IMR-90 (cell line): ENCODE results near the gene SPATA16. TPM values are rescaled to one million over a fixed set of nuclear protein-coding genes. Genes with fewer than 3 reads are reported as not detected.
"Not testable (repeated sequence)": the region's sequence is repeated elsewhere in the genome, so short reads cannot be mapped to it uniquely, and the experiment has no call there.

ENCODE experiments used
- ATAC-seq: fragments of 200-7000 bp; cut with Tn5 transposase; 2 replicates; pipeline ENCODE4 v1.9.1; 2020; ENCODE audit warnings: low read depth, mild to moderate bottlenecking, moderate library complexity
- BruUV-seq: library from RNA; stranded (reverse); fragments of 400-500 nt; replicated peaks from 2 replicates; lab custom pipeline; 2021; lab: Mats Ljungman, UMichigan
- CTCF ChIA-PET: fragments of 300-600 bp; formaldehyde crosslinking; extraction: SDS; loops from one replicate; lab custom pipeline; 2021; ENCODE audit warnings: antibody characterized with exemption; lab: Yijun Ruan, JAX
- POLR2A ChIA-PET: fragments of 300-600 bp; sonication (Branson Sonifier 250); formaldehyde crosslinking; loops from one replicate; lab custom pipeline; 2022; ENCODE audit warnings: antibody characterized with exemption; ENCODE audit not compliant: unreplicated experiment; lab: Charles Lee
- DNase-seq: peaks from one replicate; pipeline ENCODE4 v3.0.0; 2013
- H2AFZ ChIP-seq: replicated peaks from 2 replicates; pipeline ENCODE3; 2013; ENCODE audit warnings: low read length, mild to moderate bottlenecking; ENCODE audit not compliant: poor library complexity
- H2AK5ac ChIP-seq: 2 replicates; pipeline ENCODE4 v1.6.1; 2013; ENCODE audit warnings: low read depth, low read length, inconsistent platforms
- H2AK9ac ChIP-seq: replicated peaks from 2 replicates; pipeline ENCODE3; 2013; ENCODE audit warnings: mild to moderate bottlenecking, low read depth, low read length, moderate library complexity; ENCODE audit not compliant: poor library complexity
- H2BK120ac ChIP-seq: 2 replicates; pipeline ENCODE4 v1.6.1; 2013; ENCODE audit warnings: low read depth, low read length, inconsistent platforms
- H2BK15ac ChIP-seq: 3 replicates; pipeline ENCODE4 v1.6.1; 2013; ENCODE audit warnings: low read depth, low read length, inconsistent platforms
- H2BK20ac ChIP-seq: 2 replicates; pipeline ENCODE4 v1.6.1; 2013; ENCODE audit warnings: low read depth, mild to moderate bottlenecking, inconsistent platforms, low read length, moderate library complexity
- H2BK5ac ChIP-seq: 2 replicates; pipeline ENCODE4 v1.6.1; 2013; ENCODE audit warnings: mild to moderate bottlenecking, low read depth, low read length, inconsistent platforms; ENCODE audit not compliant: poor library complexity, severe bottlenecking
- H3K14ac ChIP-seq: replicated peaks from 2 replicates; pipeline ENCODE4 v1.6.1; 2013; ENCODE audit warnings: low read depth, low read length, inconsistent platforms
- H3K18ac ChIP-seq: 2 replicates; pipeline ENCODE4 v1.6.1; 2013; ENCODE audit warnings: low read depth, low read length, control low read depth
- H3K23ac ChIP-seq: 2 replicates; pipeline ENCODE4 v1.6.1; 2013; ENCODE audit warnings: low read depth, low read length, inconsistent platforms
- H3K27ac ChIP-seq: 2 replicates; pipeline ENCODE4 v1.5.1; 2013; ENCODE audit warnings: mild to moderate bottlenecking, control low read depth, low read length; ENCODE audit not compliant: insufficient read depth
- H3K27me3 ChIP-seq: 2 replicates; pipeline ENCODE4 v1.6.1; 2013; ENCODE audit warnings: low read length; ENCODE audit not compliant: control insufficient read depth, insufficient read depth
- H3K36me3 ChIP-seq: 2 replicates; pipeline ENCODE4 v1.6.1; 2013; ENCODE audit warnings: low read length, mixed read lengths; ENCODE audit not compliant: control insufficient read depth, insufficient read depth
- H3K4ac ChIP-seq: 2 replicates; pipeline ENCODE4 v1.6.1; 2013; ENCODE audit warnings: low read depth, low read length, inconsistent platforms
- H3K4me1 ChIP-seq: 2 replicates; pipeline ENCODE4 v1.6.1; 2013; ENCODE audit warnings: low read length, mixed read lengths; ENCODE audit not compliant: control insufficient read depth, insufficient read depth
- H3K4me2 ChIP-seq: 2 replicates; pipeline ENCODE4 v1.6.1; 2013; ENCODE audit warnings: low read depth, mild to moderate bottlenecking, control low read depth, low read length, moderate library complexity
- H3K4me3 ChIP-seq: 2 replicates; pipeline ENCODE4 v1.5.1; 2013; ENCODE audit warnings: low read depth, mild to moderate bottlenecking, control low read depth, low read length, moderate library complexity; ENCODE audit not compliant: insufficient read depth
- H3K56ac ChIP-seq: 2 replicates; pipeline ENCODE4 v1.6.1; 2013; ENCODE audit warnings: low read length, inconsistent platforms; ENCODE audit not compliant: insufficient read depth; ENCODE audit errors: extremely low read depth
- H3K79me1 ChIP-seq, 2 experiments: 2 replicates each; pipeline ENCODE4 v1.6.1; 2013; ENCODE audit warnings: low read length in 2 of 2, inconsistent platforms in 1 of 2, low read depth in 1 of 2
- H3K9ac ChIP-seq: 2 replicates; pipeline ENCODE4 v1.6.1; 2013; ENCODE audit warnings: low read depth, low read length, control low read depth
- H3K9me1 ChIP-seq: 2 replicates; pipeline ENCODE4 v1.6.1; 2013; ENCODE audit warnings: low read length, inconsistent platforms; ENCODE audit not compliant: insufficient read depth
- H3K9me3 ChIP-seq: 2 replicates; pipeline ENCODE4 v1.6.1; 2013; ENCODE audit warnings: low read length; ENCODE audit not compliant: control insufficient read depth, insufficient read depth
- H4K20me1 ChIP-seq: 2 replicates; pipeline ENCODE4 v1.6.1; 2013; ENCODE audit warnings: low read length, inconsistent platforms; ENCODE audit not compliant: insufficient read depth
- H4K5ac ChIP-seq: 2 replicates; pipeline ENCODE4 v1.6.1; 2013; ENCODE audit warnings: mild to moderate bottlenecking, low read depth, low read length, control low read depth
- H4K8ac ChIP-seq, 2 experiments: 2 replicates each; pipeline ENCODE4 v1.6.1; 2013; ENCODE audit warnings: low read depth in 2 of 2, low read length in 2 of 2, control low read depth in 1 of 2, inconsistent platforms in 1 of 2
- H4K91ac ChIP-seq: 2 replicates; pipeline ENCODE4 v1.6.1; 2013; ENCODE audit warnings: low read depth, low read length, inconsistent platforms; ENCODE audit not compliant: insufficient read depth
- WGBS, 2 experiments: methylation state at CpG; one replicate each; pipeline versions ENCODE4 v1.1.5 to v1.1.7; 2013; ENCODE audit warnings: missing lambda C conversion rate in 2 of 2; ENCODE audit not compliant: insufficient read length in 1 of 2; ENCODE audit errors: extremely low coverage in 2 of 2; 5-methylcytosine and 5-hydroxymethylcytosine counted together
- dilution Hi-C: fragments of 300-500 bp; cut with HindIII; formaldehyde crosslinking; loops from one replicate; pipeline ENCODE4 v1.14.3; 2018; ENCODE audit warnings: low sequenced_read_pairs; ENCODE audit not compliant: unreplicated experiment
- in situ Hi-C: fragments of 300-500 bp; cut with MboI; formaldehyde crosslinking; loops from 3 replicates; pipeline ENCODE4 v1.14.3; 2019; ENCODE audit warnings: low sequenced_read_pairs, inconsistent platforms, mixed read lengths
- intact Hi-C: fragments of 100-400 bp; cut with micrococcal nuclease; formaldehyde crosslinking; loops from 2 replicates; pipeline ENCODE4 v1.10.0; 2022
- polyA plus RNA-seq, 3 experiments: library from polyadenylated mRNA; depleted of rRNA; stranded (reverse); fragments of >200 nt; gene quantifications; 2 replicates each; pipeline ENCODE4 v1.2.3, GENCODE V29; 2012; ENCODE audit warnings: low replicate concordance in 1 of 3
- total RNA-seq: library from RNA; depleted of rRNA; stranded (reverse); fragments of >200 nt; gene quantifications from 2 replicates; pipeline ENCODE4 v1.2.3, GENCODE V29; 2012

Gene SPATA16
- total and polyA plus RNA-seq, 2 of the 4 experiments (the other 2 are of a cell fraction): not detected

DNA sequence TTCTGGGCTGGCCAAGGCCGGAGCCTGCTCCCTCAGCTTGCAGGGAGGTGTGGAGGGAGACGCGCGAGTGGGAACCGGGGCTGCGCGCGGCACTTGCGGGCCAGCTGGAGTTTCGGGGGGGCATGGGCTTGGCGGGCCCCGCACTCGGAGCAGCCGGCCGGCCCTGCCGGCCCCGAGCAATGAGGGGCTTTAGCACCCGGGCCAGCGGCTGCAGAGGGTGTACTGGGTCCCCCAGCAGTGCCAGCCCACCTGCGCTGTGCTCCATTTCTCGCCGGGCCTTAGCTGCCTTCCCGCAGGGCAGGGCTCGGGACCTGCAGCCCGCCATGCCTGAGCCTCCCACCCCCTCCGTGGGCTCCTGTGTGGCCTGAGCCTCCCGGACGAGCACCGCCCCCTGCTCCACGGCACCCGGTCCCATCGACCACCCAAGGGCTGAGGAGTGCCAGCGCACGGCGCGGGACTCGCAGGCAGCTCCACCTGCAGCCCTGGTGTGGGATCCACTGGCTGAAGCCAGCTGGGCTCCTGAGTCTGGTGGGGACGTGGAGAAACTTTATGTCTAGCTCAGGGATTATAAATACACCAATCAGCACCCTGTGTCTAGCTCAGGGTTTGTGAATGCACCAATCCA, 274.2 kb downstream of the SPATA16 start:
- H3K4me3 ChIP-seq, H3K4me2 ChIP-seq, H2AK9ac ChIP-seq, H3K4ac ChIP-seq, H3K4me1 ChIP-seq, intact Hi-C loops, H3K27ac ChIP-seq, H2BK20ac ChIP-seq, H2BK120ac ChIP-seq, H2AK5ac ChIP-seq, POLR2A ChIA-PET, H3K56ac ChIP-seq, H4K91ac ChIP-seq, H3K36me3 ChIP-seq, dilution Hi-C loops, H3K27me3 ChIP-seq, H3K9me3 ChIP-seq, BruUV-seq, H2BK5ac ChIP-seq, H2BK15ac ChIP-seq, ATAC-seq, H3K23ac ChIP-seq, DNase-seq, H3K14ac ChIP-seq, in situ Hi-C loops, H2AFZ ChIP-seq, H3K18ac ChIP-seq, H3K79me1 ChIP-seq, H4K5ac ChIP-seq, H4K8ac ChIP-seq, H4K20me1 ChIP-seq, H3K9ac ChIP-seq, H3K9me1 ChIP-seq, CTCF ChIA-PET: not testable (repeated sequence)
- WGBS, 2 experiments: 95% methylated on average over 26 of the region's 38 CpGs; no CpG with 5 or more reads in 1 of the 2 experiments
